ENCODE measurements around the gene CKM.

The CKM gene

DNA sequence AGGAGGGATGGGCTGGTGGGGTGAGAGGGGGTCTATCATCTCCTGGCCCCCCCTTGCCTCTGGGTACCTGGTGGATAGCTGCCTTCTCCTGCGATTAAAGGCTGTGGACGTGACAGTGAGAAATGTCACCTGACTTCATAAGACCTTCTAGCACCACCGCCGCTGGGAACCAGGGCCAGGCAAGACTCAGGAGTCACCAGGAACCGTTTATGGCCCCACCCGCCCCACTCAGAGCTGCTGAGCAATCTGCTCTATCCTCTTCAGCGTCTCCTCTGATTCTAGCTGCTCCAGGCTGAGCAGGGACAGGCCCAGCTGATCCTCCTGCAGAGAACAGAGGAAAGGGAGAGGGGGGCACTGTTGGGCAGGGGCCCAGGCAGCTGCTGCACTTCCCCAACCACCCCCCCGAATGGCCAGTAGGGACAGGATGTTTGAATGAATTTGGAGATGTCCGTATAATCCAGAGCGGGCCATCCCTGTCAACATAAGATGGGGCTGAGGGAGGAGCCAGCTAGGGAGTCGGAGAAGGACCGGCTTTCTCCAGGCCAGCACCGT lies 28.8 kb upstream of the CKM start:
- DNase-seq (ENCODE audit: low read depth) = no peak
- H3K4me3 ChIP-seq (ENCODE audit: low read depth, low read length) = no peak overlapping the region
- TF ChIP-seq, protein P1, sequence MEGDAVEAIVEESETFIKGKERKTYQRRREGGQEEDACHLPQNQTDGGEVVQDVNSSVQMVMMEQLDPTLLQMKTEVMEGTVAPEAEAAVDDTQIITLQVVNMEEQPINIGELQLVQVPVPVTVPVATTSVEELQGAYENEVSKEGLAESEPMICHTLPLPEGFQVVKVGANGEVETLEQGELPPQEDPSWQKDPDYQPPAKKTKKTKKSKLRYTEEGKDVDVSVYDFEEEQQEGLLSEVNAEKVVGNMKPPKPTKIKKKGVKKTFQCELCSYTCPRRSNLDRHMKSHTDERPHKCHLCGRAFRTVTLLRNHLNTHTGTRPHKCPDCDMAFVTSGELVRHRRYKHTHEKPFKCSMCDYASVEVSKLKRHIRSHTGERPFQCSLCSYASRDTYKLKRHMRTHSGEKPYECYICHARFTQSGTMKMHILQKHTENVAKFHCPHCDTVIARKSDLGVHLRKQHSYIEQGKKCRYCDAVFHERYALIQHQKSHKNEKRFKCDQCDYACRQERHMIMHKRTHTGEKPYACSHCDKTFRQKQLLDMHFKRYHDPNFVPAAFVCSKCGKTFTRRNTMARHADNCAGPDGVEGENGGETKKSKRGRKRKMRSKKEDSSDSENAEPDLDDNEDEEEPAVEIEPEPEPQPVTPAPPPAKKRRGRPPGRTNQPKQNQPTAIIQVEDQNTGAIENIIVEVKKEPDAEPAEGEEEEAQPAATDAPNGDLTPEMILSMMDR (IDR thresholded peaks at IDR 0.05; ENCODE audit: low read depth, low read length) = no peak
- TF ChIP-seq POLR2A (IDR thresholded peaks at IDR 0.05; ENCODE audit: extremely low read depth, insufficient read length) (no peak), MYC (IDR thresholded peaks at IDR 0.05; ENCODE audit: low read depth, low read length) (no peak)
- TF ChIP-seq, protein P2, sequence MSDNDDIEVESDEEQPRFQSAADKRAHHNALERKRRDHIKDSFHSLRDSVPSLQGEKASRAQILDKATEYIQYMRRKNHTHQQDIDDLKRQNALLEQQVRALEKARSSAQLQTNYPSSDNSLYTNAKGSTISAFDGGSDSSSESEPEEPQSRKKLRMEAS (IDR thresholded peaks at IDR 0.05; ENCODE audit: low read depth, low read length) = no peak

DNA sequence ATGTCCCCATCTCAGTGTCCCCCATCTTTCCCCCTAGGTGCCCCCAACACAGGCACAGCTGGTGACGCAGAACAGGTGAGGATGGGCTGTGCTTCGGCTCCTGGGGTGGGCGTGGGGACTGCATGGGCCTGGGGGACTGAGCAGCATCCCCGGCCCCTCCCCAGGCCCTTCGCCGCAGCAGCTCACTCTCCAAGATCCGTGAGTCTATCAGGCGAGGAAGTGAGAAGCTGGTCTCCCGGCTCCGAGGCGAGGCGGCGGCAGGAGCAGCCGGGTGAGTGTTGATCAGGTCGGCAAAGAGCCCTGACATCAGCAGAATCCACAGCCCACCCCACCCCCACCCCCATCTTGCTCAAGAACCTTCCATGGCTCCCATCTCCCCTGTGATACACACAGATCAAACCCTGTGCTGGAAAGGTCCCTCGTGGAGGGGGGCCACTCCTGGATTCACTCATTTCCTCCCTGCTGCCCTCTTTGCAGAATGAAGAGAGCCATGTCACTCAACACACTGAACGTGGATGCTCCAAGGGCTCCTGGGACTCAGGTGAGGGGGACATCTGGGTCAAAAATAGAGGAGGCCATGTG lies 27.9 kb upstream of the CKM start:
- TF ChIP-seq POLR2A (IDR thresholded peaks at IDR 0.05; ENCODE audit: extremely low read depth, insufficient read length) = no peak
- no peak for TF ChIP-seq MYC (IDR thresholded peaks at IDR 0.05; ENCODE audit: low read depth, low read length)
- TF ChIP-seq, protein P2 (IDR thresholded peaks at IDR 0.05; ENCODE audit: low read depth, low read length) = no peak
- TF ChIP-seq, protein P1 (IDR thresholded peaks at IDR 0.05; ENCODE audit: low read depth, low read length) = no peak
- no peak for DNase-seq (ENCODE audit: low read depth)

DNA sequence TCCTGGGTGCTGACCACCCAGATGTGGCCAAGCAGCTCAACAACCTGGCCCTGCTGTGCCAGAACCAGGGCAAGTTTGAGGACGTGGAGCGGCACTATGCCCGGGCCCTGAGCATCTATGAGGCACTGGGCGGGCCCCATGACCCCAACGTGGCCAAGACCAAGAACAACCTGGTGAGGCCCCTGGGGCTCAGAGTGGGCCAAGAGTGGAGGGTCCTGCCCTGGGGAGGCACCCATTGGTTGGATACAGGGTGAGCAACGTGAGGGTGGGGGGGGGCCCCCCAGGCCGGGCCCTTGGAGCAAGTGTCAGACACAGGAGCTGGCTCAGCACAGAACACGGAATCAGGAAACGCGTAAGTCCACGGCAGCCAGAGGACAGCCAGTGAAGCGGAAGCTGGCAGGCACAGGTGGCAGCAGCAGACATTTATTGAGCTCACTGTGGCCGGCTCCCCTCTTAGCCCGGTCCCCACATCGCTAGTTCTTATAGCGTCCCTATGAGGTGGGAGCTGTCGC lies 26.8 kb upstream of the CKM start:
- H3K4me3 ChIP-seq (ENCODE audit: low read depth, low read length) = no peak overlapping the region

More for the DNA sequence above, 27.9 kb upstream of the CKM start:
- H3K4me3 ChIP-seq (ENCODE audit: low read depth, low read length) = no peak overlapping the region

DNA sequence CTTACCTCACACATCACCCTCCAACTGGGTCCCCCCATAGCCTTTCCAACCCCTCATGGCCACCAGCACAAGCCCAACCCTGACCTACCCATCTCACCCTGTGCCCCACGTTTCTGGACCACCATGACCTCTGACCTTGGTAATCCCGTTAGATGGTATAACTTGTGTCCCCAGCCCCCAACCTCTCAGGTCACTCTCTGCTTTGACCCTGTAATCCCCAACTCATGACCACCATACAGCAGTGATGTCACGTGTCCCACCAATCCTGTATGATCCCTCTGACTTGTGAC lies 26.4 kb upstream of the CKM start:
- DNase-seq (ENCODE audit: low read depth) = no peak
- TF ChIP-seq, protein P1 (IDR thresholded peaks at IDR 0.05; ENCODE audit: low read depth, low read length) = no peak
- TF ChIP-seq POLR2A (IDR thresholded peaks at IDR 0.05; ENCODE audit: extremely low read depth, insufficient read length) (no peak), MYC (IDR thresholded peaks at IDR 0.05; ENCODE audit: low read depth, low read length) (no peak)

More for the DNA sequence above, 26.8 kb upstream of the CKM start:
- DNase-seq (ENCODE audit: low read depth) = no peak
- TF ChIP-seq POLR2A (IDR thresholded peaks at IDR 0.05; ENCODE audit: extremely low read depth, insufficient read length) (no peak), MYC (IDR thresholded peaks at IDR 0.05; ENCODE audit: low read depth, low read length) (no peak)
- TF ChIP-seq, protein P2 (IDR thresholded peaks at IDR 0.05; ENCODE audit: low read depth, low read length) = no peak
- TF ChIP-seq, protein P1 (IDR thresholded peaks at IDR 0.05; ENCODE audit: low read depth, low read length) = no peak

DNA sequence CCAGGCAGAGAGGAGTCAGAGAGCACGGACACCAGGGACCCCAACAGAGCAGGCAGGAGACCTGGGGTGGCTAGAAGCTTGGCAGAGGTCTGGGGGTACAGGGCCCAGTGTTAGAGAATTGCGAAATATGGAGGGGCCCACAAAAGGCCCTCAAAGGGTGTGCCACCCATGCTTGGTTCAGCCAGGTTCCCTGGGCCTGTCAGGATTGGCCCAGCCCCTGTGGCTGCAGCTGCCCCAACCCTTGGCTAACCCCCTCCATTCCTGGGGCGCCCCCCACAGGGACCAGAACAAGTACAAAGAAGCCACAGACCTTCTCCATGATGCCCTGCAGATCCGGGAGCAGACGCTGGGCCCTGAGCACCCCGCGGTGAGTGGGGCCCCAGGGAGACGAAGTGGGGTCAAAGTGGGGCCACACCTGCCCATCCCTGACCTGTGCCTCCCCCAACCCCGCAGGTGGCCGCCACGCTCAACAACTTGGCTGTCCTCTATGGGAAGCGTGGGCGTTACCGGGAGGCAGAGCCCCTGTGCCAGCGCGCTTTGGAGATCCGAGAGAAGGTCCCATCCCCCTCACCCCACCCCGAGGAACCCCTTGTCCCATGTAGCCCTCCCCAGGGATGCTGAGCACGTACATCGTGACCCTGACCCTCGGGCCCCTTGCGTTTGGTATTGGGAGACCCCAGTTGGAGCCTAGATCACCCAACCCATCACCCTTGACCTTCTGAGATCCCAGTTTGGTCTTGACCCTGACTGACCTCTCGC lies 25.9 kb upstream of the CKM start:
- DNase-seq (ENCODE audit: low read depth) = no peak
- no peak overlapping the region for H3K4me3 ChIP-seq (ENCODE audit: low read depth, low read length)
- TF ChIP-seq MYC (IDR thresholded peaks at IDR 0.05; ENCODE audit: low read depth, low read length) (no peak), POLR2A (IDR thresholded peaks at IDR 0.05; ENCODE audit: extremely low read depth, insufficient read length) (no peak)
- TF ChIP-seq, protein P1 (IDR thresholded peaks at IDR 0.05; ENCODE audit: low read depth, low read length) = no peak
- TF ChIP-seq, protein P2 (IDR thresholded peaks at IDR 0.05; ENCODE audit: low read depth, low read length) = no peak

More for the DNA sequence above, 26.4 kb upstream of the CKM start:
- H3K4me3 ChIP-seq (ENCODE audit: low read depth, low read length) = no peak overlapping the region
